IMR-90 (cell line): ENCODE data around the gene OR9A2. TPM values are rescaled to one million over a fixed set of nuclear protein-coding genes. Genes with fewer than 3 reads are reported as not detected.

ENCODE experiments used
- ATAC-seq: fragments of 200-7000 bp; cut with Tn5 transposase; 2 replicates; pipeline ENCODE4 v1.9.1; 2020; ENCODE audit warnings: low read depth, mild to moderate bottlenecking, moderate library complexity
- BruUV-seq: library from RNA; stranded (reverse); fragments of 400-500 nt; replicated peaks from 2 replicates; lab custom pipeline; 2021; lab: Mats Ljungman, UMichigan
- CTCF ChIA-PET: fragments of 300-600 bp; formaldehyde crosslinking; extraction: SDS; loops from one replicate; lab custom pipeline; 2021; ENCODE audit warnings: antibody characterized with exemption; lab: Yijun Ruan, JAX
- POLR2A ChIA-PET: fragments of 300-600 bp; sonication (Branson Sonifier 250); formaldehyde crosslinking; loops from one replicate; lab custom pipeline; 2022; ENCODE audit warnings: antibody characterized with exemption; ENCODE audit not compliant: unreplicated experiment; lab: Charles Lee
- DNase-seq: peaks from one replicate; pipeline ENCODE4 v3.0.0; 2013
- H2AFZ ChIP-seq: replicated peaks from 2 replicates; pipeline ENCODE3; 2013; ENCODE audit warnings: low read length, mild to moderate bottlenecking; ENCODE audit not compliant: poor library complexity
- H2AK5ac ChIP-seq: 2 replicates; pipeline ENCODE4 v1.6.1; 2013; ENCODE audit warnings: low read depth, low read length, inconsistent platforms
- H2AK9ac ChIP-seq: replicated peaks from 2 replicates; pipeline ENCODE3; 2013; ENCODE audit warnings: mild to moderate bottlenecking, low read depth, low read length, moderate library complexity; ENCODE audit not compliant: poor library complexity
- H2BK120ac ChIP-seq: 2 replicates; pipeline ENCODE4 v1.6.1; 2013; ENCODE audit warnings: low read depth, low read length, inconsistent platforms
- H2BK15ac ChIP-seq: 3 replicates; pipeline ENCODE4 v1.6.1; 2013; ENCODE audit warnings: low read depth, low read length, inconsistent platforms
- H2BK20ac ChIP-seq: 2 replicates; pipeline ENCODE4 v1.6.1; 2013; ENCODE audit warnings: low read depth, mild to moderate bottlenecking, inconsistent platforms, low read length, moderate library complexity
- H2BK5ac ChIP-seq: 2 replicates; pipeline ENCODE4 v1.6.1; 2013; ENCODE audit warnings: mild to moderate bottlenecking, low read depth, low read length, inconsistent platforms; ENCODE audit not compliant: poor library complexity, severe bottlenecking
- H3K14ac ChIP-seq: replicated peaks from 2 replicates; pipeline ENCODE4 v1.6.1; 2013; ENCODE audit warnings: low read depth, low read length, inconsistent platforms
- H3K18ac ChIP-seq: 2 replicates; pipeline ENCODE4 v1.6.1; 2013; ENCODE audit warnings: low read depth, low read length, control low read depth
- H3K23ac ChIP-seq: 2 replicates; pipeline ENCODE4 v1.6.1; 2013; ENCODE audit warnings: low read depth, low read length, inconsistent platforms
- H3K27ac ChIP-seq: 2 replicates; pipeline ENCODE4 v1.5.1; 2013; ENCODE audit warnings: mild to moderate bottlenecking, control low read depth, low read length; ENCODE audit not compliant: insufficient read depth
- H3K27me3 ChIP-seq: 2 replicates; pipeline ENCODE4 v1.6.1; 2013; ENCODE audit warnings: low read length; ENCODE audit not compliant: control insufficient read depth, insufficient read depth
- H3K36me3 ChIP-seq: 2 replicates; pipeline ENCODE4 v1.6.1; 2013; ENCODE audit warnings: low read length, mixed read lengths; ENCODE audit not compliant: control insufficient read depth, insufficient read depth
- H3K4ac ChIP-seq: 2 replicates; pipeline ENCODE4 v1.6.1; 2013; ENCODE audit warnings: low read depth, low read length, inconsistent platforms
- H3K4me1 ChIP-seq: 2 replicates; pipeline ENCODE4 v1.6.1; 2013; ENCODE audit warnings: low read length, mixed read lengths; ENCODE audit not compliant: control insufficient read depth, insufficient read depth
- H3K4me2 ChIP-seq: 2 replicates; pipeline ENCODE4 v1.6.1; 2013; ENCODE audit warnings: low read depth, mild to moderate bottlenecking, control low read depth, low read length, moderate library complexity
- H3K4me3 ChIP-seq: 2 replicates; pipeline ENCODE4 v1.5.1; 2013; ENCODE audit warnings: low read depth, mild to moderate bottlenecking, control low read depth, low read length, moderate library complexity; ENCODE audit not compliant: insufficient read depth
- H3K56ac ChIP-seq: 2 replicates; pipeline ENCODE4 v1.6.1; 2013; ENCODE audit warnings: low read length, inconsistent platforms; ENCODE audit not compliant: insufficient read depth; ENCODE audit errors: extremely low read depth
- H3K79me1 ChIP-seq, 2 experiments: 2 replicates each; pipeline ENCODE4 v1.6.1; 2013; ENCODE audit warnings: low read length in 2 of 2, inconsistent platforms in 1 of 2, low read depth in 1 of 2
- H3K9ac ChIP-seq: 2 replicates; pipeline ENCODE4 v1.6.1; 2013; ENCODE audit warnings: low read depth, low read length, control low read depth
- H3K9me1 ChIP-seq: 2 replicates; pipeline ENCODE4 v1.6.1; 2013; ENCODE audit warnings: low read length, inconsistent platforms; ENCODE audit not compliant: insufficient read depth
- H3K9me3 ChIP-seq: 2 replicates; pipeline ENCODE4 v1.6.1; 2013; ENCODE audit warnings: low read length; ENCODE audit not compliant: control insufficient read depth, insufficient read depth
- H4K20me1 ChIP-seq: 2 replicates; pipeline ENCODE4 v1.6.1; 2013; ENCODE audit warnings: low read length, inconsistent platforms; ENCODE audit not compliant: insufficient read depth
- H4K5ac ChIP-seq: 2 replicates; pipeline ENCODE4 v1.6.1; 2013; ENCODE audit warnings: mild to moderate bottlenecking, low read depth, low read length, control low read depth
- H4K8ac ChIP-seq, 2 experiments: 2 replicates each; pipeline ENCODE4 v1.6.1; 2013; ENCODE audit warnings: low read depth in 2 of 2, low read length in 2 of 2, control low read depth in 1 of 2, inconsistent platforms in 1 of 2
- H4K91ac ChIP-seq: 2 replicates; pipeline ENCODE4 v1.6.1; 2013; ENCODE audit warnings: low read depth, low read length, inconsistent platforms; ENCODE audit not compliant: insufficient read depth
- CEBPB ChIP-seq: IDR thresholded peaks from 2 replicates; pipeline ENCODE4 v1.6.1; 2012; ENCODE audit warnings: low read depth, low read length, improper control_type of control experiment
- CHD1 ChIP-seq: IDR thresholded peaks from 2 replicates; pipeline ENCODE4 v1.6.1; 2012; ENCODE audit warnings: low read depth, low read length, improper control_type of control experiment
- CTCF ChIP-seq: conservative IDR thresholded peaks from 2 replicates; pipeline ENCODE4 v1.5.1; 2012; ENCODE audit warnings: mild to moderate bottlenecking, low read depth, low read length, improper control_type of control experiment
- MAFK ChIP-seq: IDR thresholded peaks from 2 replicates; pipeline ENCODE4 v1.6.1; 2012; ENCODE audit warnings: low read depth, low read length, improper control_type of control experiment
- MAZ ChIP-seq: IDR thresholded peaks from 2 replicates; pipeline ENCODE4 v1.6.1; 2012; ENCODE audit warnings: low read depth, mild to moderate bottlenecking, low read length, improper control_type of control experiment, moderate library complexity, borderline replicate concordance
- RAD21 ChIP-seq: IDR thresholded peaks from 2 replicates; pipeline ENCODE4 v1.6.1; 2012; ENCODE audit warnings: low read length, improper control_type of control experiment
- RCOR1 ChIP-seq: IDR thresholded peaks from 2 replicates; pipeline ENCODE4 v1.6.1; 2012; ENCODE audit warnings: mild to moderate bottlenecking, low read length, improper control_type of control experiment; ENCODE audit not compliant: insufficient replicate concordance
- RFX5 ChIP-seq: IDR thresholded peaks from 2 replicates; pipeline ENCODE4 v1.8.0; 2012; ENCODE audit warnings: low read depth, mild to moderate bottlenecking, low read length, moderate library complexity
- SMC3 ChIP-seq: fragments of 150-350 bp; IDR thresholded peaks from 2 replicates; pipeline ENCODE4 v1.6.1; 2016; ENCODE audit warnings: low read depth, mild to moderate bottlenecking, antibody characterized with exemption, low read length, moderate library complexity
- whole genome bisulfite sequencing, 2 experiments: methylation state at CpG; one replicate each; pipeline versions ENCODE4 v1.1.5 to v1.1.7; 2013; ENCODE audit warnings: missing lambda C conversion rate in 2 of 2; ENCODE audit not compliant: insufficient read length in 1 of 2; ENCODE audit errors: extremely low coverage in 2 of 2; 5-methylcytosine and 5-hydroxymethylcytosine counted together
- dilution Hi-C: fragments of 300-500 bp; cut with HindIII; formaldehyde crosslinking; loops from one replicate; pipeline ENCODE4 v1.14.3; 2018; ENCODE audit warnings: low sequenced_read_pairs; ENCODE audit not compliant: unreplicated experiment
- in situ Hi-C: fragments of 300-500 bp; cut with MboI; formaldehyde crosslinking; loops from 3 replicates; pipeline ENCODE4 v1.14.3; 2019; ENCODE audit warnings: low sequenced_read_pairs, inconsistent platforms, mixed read lengths
- intact Hi-C: fragments of 100-400 bp; cut with micrococcal nuclease; formaldehyde crosslinking; loops from 2 replicates; pipeline ENCODE4 v1.10.0; 2022
- polyA plus RNA-seq, 3 experiments: library from polyadenylated mRNA; depleted of rRNA; stranded (reverse); fragments of >200 nt; gene quantifications; 2 replicates each; pipeline ENCODE4 v1.2.3, GENCODE V29; 2012; ENCODE audit warnings: low replicate concordance in 1 of 3
- total RNA-seq: library from RNA; depleted of rRNA; stranded (reverse); fragments of >200 nt; gene quantifications from 2 replicates; pipeline ENCODE4 v1.2.3, GENCODE V29; 2012

The OR9A2 gene
- total and polyA plus RNA-seq, 2 of the 4 experiments (the other 2 are of a cell fraction): not detected

DNA sequence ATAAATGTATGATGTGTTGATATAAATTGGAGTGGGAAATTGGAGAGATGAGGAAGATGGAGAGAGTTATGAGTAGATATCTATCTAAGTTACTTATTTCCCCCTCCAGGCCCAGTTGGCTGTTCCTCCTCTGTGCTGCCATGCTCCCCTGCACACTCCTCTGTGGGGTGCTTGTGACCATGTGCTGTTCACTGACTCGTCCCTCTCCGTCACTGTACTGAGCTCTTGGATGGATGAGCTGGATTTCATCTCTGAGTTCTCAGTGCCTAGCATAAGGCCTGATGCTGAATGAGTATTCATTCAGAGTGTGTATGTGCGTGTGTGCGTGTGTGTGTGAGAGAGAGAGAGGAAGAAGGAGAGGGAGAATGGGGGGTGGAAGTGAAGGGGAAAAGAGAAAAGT, 14.5 kb downstream of the OR9A2 start:
- in situ Hi-C loops: loop anchor here (5.0 to 25.0 kb wide), 2 partner anchors 205 to 425 kb away; partner anchors contain the start of gene TAS2R60
- no peak overlapping the region for H3K27ac ChIP-seq

More for the DNA sequence above, 14.5 kb downstream of the OR9A2 start:
- Histone ChIP-seq H3K4me1 (no peaks in the 10 kb centered on the region), H3K79me1 (no peaks in the 10 kb centered on the region), H2BK20ac (no peak overlapping the region), H2BK5ac (no peak overlapping the region), H2AFZ (no peak overlapping the region), H3K4me3 (no peak overlapping the region), H2AK5ac (no peak overlapping the region), H3K9ac (no peak overlapping the region), H3K23ac (no peak overlapping the region), H3K14ac (no peak overlapping the region), H2BK15ac (no peak overlapping the region), H3K27me3 (no peaks in the 10 kb centered on the region), H4K8ac (no peak overlapping the region), H3K18ac (no peak overlapping the region), H4K20me1 (no peaks in the 10 kb centered on the region), H3K36me3 (no peaks in the 10 kb centered on the region), H2BK120ac (no peak overlapping the region), H3K4me2 (no peak overlapping the region), H3K56ac (no peak overlapping the region), H4K91ac (no peak overlapping the region), H4K5ac (no peak overlapping the region), H3K9me1 (no peaks in the 10 kb centered on the region), H3K4ac (no peak overlapping the region), H2AK9ac (no peak overlapping the region), H3K9me3 (no peaks in the 10 kb centered on the region)
- CTCF ChIA-PET: interaction anchor here (0.8 to 5.3 kb wide), 2 partner anchors 9 to 205 kb away, joined by 5 to 69 read pairs; no protein-coding TSS in a partner anchor
- intact Hi-C loops: no loop called here
- WGBS, 2 experiments: 93% methylated on average over 3 of the region's 4 CpGs; no CpG with 5 or more reads in 1 of the 2 experiments
- DNase-seq (no peak), ATAC-seq (no peak)
- BruUV-seq: no TSS peak
- POLR2A ChIA-PET: no interaction called here
- TF ChIP-seq RAD21 (no peak), MAZ (no peak), SMC3 (no peak), RCOR1 (no peak), CTCF (no peak), CHD1 (no peak), RFX5 (no peak), MAFK (no peak), CEBPB (no peak)
- dilution Hi-C loops: no loop called here
